Testis (tissue), 3 donors: ENCODE results near the gene CACNG3. TPM values are rescaled to one million over a fixed set of nuclear protein-coding genes. Genes with fewer than 3 reads are reported as not detected.

Source experiments
- DNase-seq: peaks from one replicate; pipeline ENCODE4 v3.0.0-alpha.2; 2019
- H3K27ac ChIP-seq, 2 donors: fragments of 200-600 bp; sonication (generic); one replicate each; pipeline ENCODE4 v1.5.1; 2019
- H3K27me3 ChIP-seq: fragments of 200-600 bp; sonication (generic); one replicate; pipeline ENCODE4 v1.5.1; 2019
- H3K36me3 ChIP-seq: fragments of 200-600 bp; sonication (generic); one replicate; pipeline ENCODE4 v1.5.1; 2017; ENCODE audit warnings: low read depth; ENCODE audit errors: missing control alignments
- H3K4me1 ChIP-seq: fragments of 200-600 bp; sonication (generic); one replicate; pipeline ENCODE4 v1.5.1; 2019
- H3K4me3 ChIP-seq, 2 donors: fragments of 200-600 bp; sonication (generic); one replicate each; pipeline ENCODE4 v1.5.1; 2017 to 2019
- H3K9me3 ChIP-seq: fragments of 200-600 bp; sonication (generic); one replicate; pipeline ENCODE4 v1.5.1; 2017
- POLR2A ChIP-seq: fragments of 450-650 bp; IDR thresholded peaks from one replicate; pipeline ENCODE4 v1.6.1; 2017; ENCODE audit warnings: antibody characterized with exemption, mild to moderate bottlenecking, moderate library complexity
- WGBS, 2 donors: methylation state at CpG; one replicate each; pipeline ENCODE4 v1.1.5; 2018; 5-methylcytosine and 5-hydroxymethylcytosine counted together
- intact Hi-C: fragments of 100-400 bp; cut with DNase I; formaldehyde crosslinking; loops from one replicate; pipeline ENCODE4 v1.15.1; 2023; ENCODE audit warnings: low total_unique reads
- polyA plus RNA-seq: library from polyadenylated mRNA; stranded (reverse); fragments of 350-450 nt; fragmentation: Illumina TruSeq; extraction: RNeasy Lipid Tissue Mini Kit (QIAGEN cat#74804); gene quantifications from one replicate; pipeline ENCODE4 v1.2.3, GENCODE V29; 2014; ENCODE audit warnings: low read depth, low replicate concordance; ENCODE audit not compliant: insufficient read depth
- total RNA-seq, 2 donors: library from RNA; depleted of rRNA; stranded (reverse); fragments of >200 nt; gene quantifications; one replicate each; pipeline ENCODE4 v1.2.3, GENCODE V29; 2016
- TF ChIP-seq, protein P1 (sequence below), 3 experiments: fragments of 450-650 bp in 2 of 3; fragments of 200-600 bp in 1 of 3; sonication (generic) in 1 of 3; IDR thresholded peaks; one replicate each; pipeline ENCODE4 v1.5.1; 2016 to 2019; ENCODE audit warnings: antibody characterized with exemption in 3 of 3, mild to moderate bottlenecking in 2 of 3, moderate library complexity in 1 of 3

Gene CACNG3
- total and polyA plus RNA-seq, 3 donors from 2014 or later: 0.06 to 0.32 TPM; not detected in 1

DNA sequence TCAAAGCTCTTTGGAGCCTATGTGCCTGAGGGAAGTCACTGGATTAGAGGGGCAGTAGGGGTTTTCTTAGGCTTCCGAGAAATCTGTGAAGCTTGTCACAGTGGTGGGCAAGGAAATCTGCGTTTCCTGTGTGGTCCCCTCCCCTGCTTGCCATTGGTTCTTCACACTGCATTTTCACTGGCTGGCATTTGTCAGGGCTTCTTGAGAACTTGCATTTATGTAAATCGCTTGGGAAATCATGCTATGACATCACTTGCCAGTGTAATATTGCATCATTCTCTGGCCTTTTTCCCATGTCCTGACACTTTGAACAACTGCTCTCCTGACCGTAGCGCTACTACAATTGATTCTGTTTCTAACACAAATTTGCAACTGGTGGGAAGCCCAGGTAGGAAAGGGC lies 1.8 kb downstream of the CACNG3 start:
- Histone ChIP-seq H3K4me1 (no peaks in the 10 kb centered on the region), H3K36me3 (no peaks in the 10 kb centered on the region), H3K9me3 (no peaks in the 10 kb centered on the region), H3K27me3 (no peaks in the 10 kb centered on the region), H3K4me3 (no peak overlapping the region), H3K27ac (no peak overlapping the region)
- no peak for TF ChIP-seq POLR2A
- TF ChIP-seq, protein P1, sequence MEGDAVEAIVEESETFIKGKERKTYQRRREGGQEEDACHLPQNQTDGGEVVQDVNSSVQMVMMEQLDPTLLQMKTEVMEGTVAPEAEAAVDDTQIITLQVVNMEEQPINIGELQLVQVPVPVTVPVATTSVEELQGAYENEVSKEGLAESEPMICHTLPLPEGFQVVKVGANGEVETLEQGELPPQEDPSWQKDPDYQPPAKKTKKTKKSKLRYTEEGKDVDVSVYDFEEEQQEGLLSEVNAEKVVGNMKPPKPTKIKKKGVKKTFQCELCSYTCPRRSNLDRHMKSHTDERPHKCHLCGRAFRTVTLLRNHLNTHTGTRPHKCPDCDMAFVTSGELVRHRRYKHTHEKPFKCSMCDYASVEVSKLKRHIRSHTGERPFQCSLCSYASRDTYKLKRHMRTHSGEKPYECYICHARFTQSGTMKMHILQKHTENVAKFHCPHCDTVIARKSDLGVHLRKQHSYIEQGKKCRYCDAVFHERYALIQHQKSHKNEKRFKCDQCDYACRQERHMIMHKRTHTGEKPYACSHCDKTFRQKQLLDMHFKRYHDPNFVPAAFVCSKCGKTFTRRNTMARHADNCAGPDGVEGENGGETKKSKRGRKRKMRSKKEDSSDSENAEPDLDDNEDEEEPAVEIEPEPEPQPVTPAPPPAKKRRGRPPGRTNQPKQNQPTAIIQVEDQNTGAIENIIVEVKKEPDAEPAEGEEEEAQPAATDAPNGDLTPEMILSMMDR (IDR thresholded peaks at IDR 0.05): no peak
- WGBS, 2 donors: 43 to 55% methylated on average over 5 of the region's 5 CpGs
- DNase-seq: no peak
- intact Hi-C loops: no loop called here

DNA sequence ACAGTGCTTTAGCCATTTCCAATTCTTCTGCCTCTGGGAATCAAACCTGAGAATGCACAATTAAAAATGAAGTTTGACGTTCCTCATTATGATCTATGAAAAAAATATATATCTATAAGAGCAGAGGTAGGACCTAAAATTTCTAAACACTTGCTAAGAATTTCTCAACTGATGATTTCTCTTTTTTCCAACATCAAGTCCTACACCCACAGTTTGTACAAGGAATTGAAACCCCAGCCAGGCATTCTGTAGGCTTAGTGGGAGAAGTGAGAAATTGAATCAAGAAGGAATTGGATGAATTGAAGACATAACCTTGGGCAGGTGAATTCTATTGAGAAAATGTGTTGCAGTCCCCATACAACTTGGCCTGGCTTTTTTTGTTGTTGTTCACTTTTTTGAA lies 2.7 kb downstream of the CACNG3 start:
- WGBS, 2 donors: 71 to 80% methylated on average over 1 of the region's 1 CpG
- Histone ChIP-seq H3K27ac (no peak overlapping the region), H3K4me3 (no peak overlapping the region), H3K36me3 (no peaks in the 10 kb centered on the region), H3K9me3 (no peaks in the 10 kb centered on the region), H3K27me3 (no peaks in the 10 kb centered on the region), H3K4me1 (no peaks in the 10 kb centered on the region)
- intact Hi-C loops: no loop called here
- TF ChIP-seq POLR2A: no peak
- TF ChIP-seq, protein P1 (IDR thresholded peaks at IDR 0.05): no peak
- no peak for DNase-seq

DNA sequence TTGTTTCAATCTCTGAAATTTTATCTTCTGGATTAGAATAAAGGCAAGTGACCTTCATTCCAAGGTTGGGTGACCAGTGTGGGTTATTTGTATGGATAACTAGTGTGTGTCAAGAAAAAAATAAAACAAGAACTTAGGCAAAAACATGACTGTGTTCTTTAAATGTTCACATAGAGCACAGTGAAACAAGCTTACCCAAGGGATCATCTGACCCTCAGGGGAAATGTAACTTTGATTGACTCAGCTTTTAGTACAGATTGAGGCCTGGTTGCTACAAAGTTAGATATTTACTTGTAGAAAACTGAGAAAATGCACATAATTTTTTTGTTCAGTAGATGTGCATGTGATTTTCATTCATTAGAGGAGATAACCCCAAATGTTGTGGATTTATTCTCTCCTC lies 6.7 kb downstream of the CACNG3 start:
- no peak for DNase-seq
- Histone ChIP-seq H3K27me3 (no peaks in the 10 kb centered on the region), H3K4me3 (no peak overlapping the region), H3K4me1 (no peaks in the 10 kb centered on the region), H3K36me3 (no peaks in the 10 kb centered on the region), H3K27ac (no peak overlapping the region), H3K9me3 (no peaks in the 10 kb centered on the region)
- no peak for TF ChIP-seq POLR2A
- TF ChIP-seq, protein P1 (IDR thresholded peaks at IDR 0.05): no peak
- intact Hi-C loops: no loop called here

DNA sequence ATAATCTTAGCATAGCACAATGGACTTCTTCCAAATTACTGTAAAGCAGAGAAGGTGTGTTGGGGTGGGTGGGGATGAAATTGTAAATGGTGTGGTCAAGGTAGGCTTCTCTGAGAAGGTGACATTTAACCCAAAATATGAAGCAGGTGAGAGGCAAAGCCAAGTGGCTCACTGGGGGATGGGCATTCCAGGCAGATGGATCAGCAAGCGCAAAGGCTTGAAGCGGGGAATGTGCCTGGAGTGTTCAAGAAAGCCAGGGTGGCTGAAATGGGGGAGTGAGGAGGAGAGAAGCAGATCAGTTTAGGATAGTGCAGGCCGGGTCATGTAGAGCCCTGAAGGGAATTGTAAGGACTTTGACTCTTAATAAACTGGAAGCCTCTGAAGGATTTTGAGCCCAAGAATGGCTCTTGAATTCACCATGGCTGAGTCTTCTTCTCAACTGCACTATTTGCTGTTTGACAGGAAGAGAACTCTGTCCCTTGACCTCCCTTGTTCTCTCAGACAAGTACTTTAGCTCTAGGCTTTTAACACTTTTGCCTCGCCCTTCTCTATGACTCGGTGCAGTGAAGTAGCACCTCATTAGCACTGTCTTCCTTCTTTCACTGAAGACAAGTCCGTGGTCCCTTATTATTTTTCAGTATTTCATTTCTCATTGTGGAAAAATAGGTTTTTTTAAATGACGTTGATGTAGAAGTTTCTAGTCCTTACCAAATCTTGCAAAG lies 14.7 kb downstream of the CACNG3 start:
- no peak overlapping the region for H3K4me3 ChIP-seq
- no peak for DNase-seq
- H3K4me1 ChIP-seq: no peaks in the 10 kb centered on the region
- H3K27ac ChIP-seq: no peak overlapping the region
- WGBS, 2 donors: 79 to 80% methylated on average over 7 of the region's 7 CpGs
- TF ChIP-seq, protein P1 (IDR thresholded peaks at IDR 0.05): no peak
- no peak for TF ChIP-seq POLR2A
- intact Hi-C loops: no loop called here
- H3K27me3 ChIP-seq: no peaks in the 10 kb centered on the region
- H3K9me3 ChIP-seq: no peaks in the 10 kb centered on the region
- no peaks in the 10 kb centered on the region for H3K36me3 ChIP-seq

DNA sequence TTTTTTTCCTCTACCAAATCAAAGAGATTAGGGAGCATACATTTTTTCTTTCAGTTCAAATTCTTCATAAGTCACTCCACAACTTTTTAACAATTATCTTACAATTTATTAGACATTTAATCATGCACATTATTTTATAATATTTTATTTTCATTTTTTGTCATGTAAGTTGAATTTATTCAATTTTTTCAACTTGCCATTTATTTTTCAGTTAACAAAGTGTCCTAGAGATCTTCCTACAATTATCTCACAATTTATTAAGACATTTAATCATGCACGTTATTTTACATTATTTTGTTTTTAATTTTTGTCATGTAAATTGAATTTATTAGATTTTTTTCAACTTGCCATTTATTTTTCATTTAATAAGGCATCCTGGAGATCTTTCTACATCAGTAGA lies 16.2 kb downstream of the CACNG3 start:
- WGBS, 2 donors: 80 to 83% methylated on average over 1 of the region's 1 CpG
- H3K4me3 ChIP-seq: no peak overlapping the region
- H3K36me3 ChIP-seq: no peaks in the 10 kb centered on the region
- no peaks in the 10 kb centered on the region for H3K4me1 ChIP-seq
- no peaks in the 10 kb centered on the region for H3K27me3 ChIP-seq
- H3K27ac ChIP-seq: no peak overlapping the region
- DNase-seq: no peak
- H3K9me3 ChIP-seq: no peaks in the 10 kb centered on the region
- TF ChIP-seq, protein P1 (IDR thresholded peaks at IDR 0.05): no peak
- TF ChIP-seq POLR2A: no peak
- intact Hi-C loops: no loop called here
